ENCODE results near the gene NATD1.

Gene NATD1

DNA sequence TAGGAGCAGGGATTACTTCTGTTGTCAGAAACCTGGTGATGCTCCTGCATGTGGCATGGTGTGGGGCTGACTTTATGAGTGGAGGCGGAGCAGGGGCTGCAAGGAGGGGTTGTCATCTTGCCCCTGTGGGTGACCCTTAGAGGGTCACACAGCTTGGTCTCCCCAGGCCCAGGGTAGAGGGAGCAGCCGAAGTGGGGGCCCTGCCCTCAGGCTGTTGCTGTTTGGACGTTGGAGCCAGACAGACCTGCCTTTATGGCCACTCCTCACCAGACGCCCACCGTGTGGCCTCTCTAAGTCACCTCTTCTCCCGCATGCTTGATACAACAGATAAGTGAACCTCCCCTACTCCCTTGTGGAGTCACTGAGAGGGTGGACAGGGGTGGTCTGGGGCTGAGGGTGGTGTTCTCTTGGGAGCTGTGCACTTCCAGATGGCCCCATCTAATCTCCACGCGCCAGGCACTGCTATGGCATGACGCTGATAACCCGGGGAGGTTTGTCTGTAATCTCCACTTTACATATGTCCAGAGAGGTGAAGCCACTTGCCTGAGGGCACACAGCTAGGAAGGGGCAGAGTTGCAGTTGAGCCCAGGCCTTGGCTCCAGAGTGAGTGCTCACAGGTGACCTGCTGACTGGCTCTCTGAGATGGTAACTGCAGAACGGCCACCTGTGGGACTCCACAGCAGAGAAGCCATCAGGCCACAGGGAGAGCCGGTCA is 41.3 kb upstream of the NATD1 start:
- H3K4me1 Mint-ChIP-seq, result no peaks in the 10 kb centered on the region
- no peak for TF ChIP-seq CTCF (IDR thresholded peaks at IDR 0.05; ENCODE audit: unreplicated experiment in 3 of 3)
- no peak overlapping the region for H3K4me3 Mint-ChIP-seq
- H3K9me3 Mint-ChIP-seq, result peaks cover 14% of the 10 kb centered on the region
- no peak overlapping the region for H3K27ac Mint-ChIP-seq
- peaks cover 8% of the 10 kb centered on the region for H3K27me3 Mint-ChIP-seq (ENCODE audit: low read depth)
- H3K36me3 Mint-ChIP-seq (ENCODE audit: low read depth), result no peaks in the 10 kb centered on the region

DNA sequence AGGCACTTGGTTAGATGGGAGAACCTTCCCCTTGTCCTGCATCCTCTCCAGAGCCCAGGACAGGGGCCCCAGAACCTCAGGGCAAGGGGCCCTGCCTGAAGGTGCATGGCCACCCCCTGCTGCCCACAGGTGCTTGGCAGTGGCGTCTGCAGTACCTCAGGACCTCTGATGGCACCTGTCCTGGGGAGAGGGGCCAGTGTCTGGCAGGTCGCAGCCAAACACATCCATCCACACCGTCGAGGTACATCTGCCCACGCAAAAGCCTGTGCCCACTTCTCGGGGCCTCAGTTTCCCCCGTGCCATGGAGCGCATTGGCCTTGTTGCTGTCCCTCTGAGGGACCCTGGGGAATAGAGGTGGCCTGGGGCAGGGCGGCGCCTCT is 40.6 kb upstream of the NATD1 start:
- H3K27me3 Mint-ChIP-seq (ENCODE audit: low read depth), result peaks cover 8% of the 10 kb centered on the region
- TF ChIP-seq CTCF (IDR thresholded peaks at IDR 0.05; ENCODE audit: unreplicated experiment in 3 of 3), result no peak
- H3K4me1 Mint-ChIP-seq, result no peaks in the 10 kb centered on the region
- no peak overlapping the region for H3K4me3 Mint-ChIP-seq
- no peaks in the 10 kb centered on the region for H3K36me3 Mint-ChIP-seq (ENCODE audit: low read depth)
- no peak overlapping the region for H3K27ac Mint-ChIP-seq
- H3K9me3 Mint-ChIP-seq, result peaks cover 14% of the 10 kb centered on the region

- Mint-ChIP-seq H3K27ac (no peak overlapping the region), H3K9me3 (peaks cover 11% of the 10 kb centered on the region), H3K27me3 (ENCODE audit: low read depth) (peaks cover 8% of the 10 kb centered on the region), H3K4me3 (no peak overlapping the region), H3K36me3 (ENCODE audit: low read depth) (no peaks in the 10 kb centered on the region), H3K4me1 (no peaks in the 10 kb centered on the region)
- no peak for TF ChIP-seq CTCF (IDR thresholded peaks at IDR 0.05; ENCODE audit: unreplicated experiment in 3 of 3)
Measured at GRCh38 chr17:21292867-21293830, 39.9 kb upstream of the NATD1 start.

DNA sequence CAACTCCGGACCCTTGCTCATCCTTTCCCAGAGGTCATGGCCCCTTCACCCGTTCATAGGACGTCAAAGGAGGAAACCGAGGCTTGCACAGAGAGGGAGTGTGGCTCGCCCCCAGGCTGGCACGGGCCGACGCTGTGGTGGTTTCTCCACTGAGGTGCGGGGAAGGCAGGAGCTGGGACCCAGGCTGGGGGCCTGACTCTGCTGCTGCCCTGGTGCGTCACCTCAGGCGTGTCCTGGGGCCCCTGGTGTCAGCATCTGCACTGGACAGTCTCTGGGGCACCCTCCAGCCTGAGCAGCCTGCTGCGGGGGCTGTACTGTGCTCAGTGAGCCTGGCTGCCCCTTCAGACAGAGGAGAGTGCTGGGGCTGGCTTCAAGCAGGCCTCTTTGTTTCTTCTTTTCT is 38.7 kb upstream of the NATD1 start:
- Mint-ChIP-seq H3K36me3 (ENCODE audit: low read depth) (no peaks in the 10 kb centered on the region), H3K27ac (no peak overlapping the region), H3K27me3 (ENCODE audit: low read depth) (peaks cover 8% of the 10 kb centered on the region), H3K4me1 (peaks cover 3% of the 10 kb centered on the region), H3K9me3 (peaks cover 8% of the 10 kb centered on the region), H3K4me3 (no peak overlapping the region)
- TF ChIP-seq CTCF (IDR thresholded peaks at IDR 0.05; ENCODE audit: unreplicated experiment in 3 of 3), result no peak

DNA sequence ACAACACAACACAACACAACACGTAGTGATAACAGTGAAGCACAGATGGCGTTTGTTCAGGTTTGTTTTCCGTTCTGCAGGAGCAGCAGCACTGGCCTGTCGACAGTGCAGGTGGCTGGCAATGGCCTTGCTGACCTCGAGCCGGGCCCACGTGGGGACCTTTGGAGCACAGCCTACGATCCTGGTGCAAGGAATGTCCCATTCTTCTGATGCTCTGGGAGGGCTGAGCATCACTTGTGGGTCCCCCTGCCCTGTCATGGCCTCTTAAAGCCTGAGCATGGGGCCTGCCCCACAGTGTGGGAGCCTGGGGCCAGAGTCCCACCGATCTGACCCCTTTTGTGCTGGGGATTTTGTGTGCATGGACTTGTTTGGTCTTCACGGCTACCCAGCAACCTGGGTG is 38.1 kb upstream of the NATD1 start:
- H3K4me1 Mint-ChIP-seq, result peaks cover 8% of the 10 kb centered on the region
- no peak for TF ChIP-seq CTCF (IDR thresholded peaks at IDR 0.05; ENCODE audit: unreplicated experiment in 3 of 3)
- no peaks in the 10 kb centered on the region for H3K36me3 Mint-ChIP-seq (ENCODE audit: low read depth)
- H3K27ac Mint-ChIP-seq, result no peak overlapping the region
- no peak overlapping the region for H3K4me3 Mint-ChIP-seq
- peaks cover 8% of the 10 kb centered on the region for H3K9me3 Mint-ChIP-seq
- H3K27me3 Mint-ChIP-seq (ENCODE audit: low read depth), result peaks cover 8% of the 10 kb centered on the region
